NB4 (cell line): Measurements from ENCODE around the gene ARL8A.

Experiments used
- DNase-seq: peaks from one replicate; pipeline ENCODE4 v3.0.0; 2010; ENCODE audit warnings: low read depth
- H3K4me3 ChIP-seq: one replicate; pipeline ENCODE4 v1.5.1; 2011; ENCODE audit warnings: mild to moderate bottlenecking, low read depth, low read length, moderate library complexity
- MAX ChIP-seq: IDR thresholded peaks from 2 replicates; pipeline ENCODE4 v1.6.1; 2011; ENCODE audit warnings: low read depth, low read length
- MYC ChIP-seq: IDR thresholded peaks from 2 replicates; pipeline ENCODE4 v1.6.1; 2011; ENCODE audit warnings: low read depth, low read length
- POLR2A ChIP-seq: IDR thresholded peaks from 2 replicates; pipeline ENCODE4 v1.6.1; 2011; ENCODE audit warnings: mild to moderate bottlenecking; ENCODE audit not compliant: insufficient read length; ENCODE audit errors: extremely low read depth
- TF ChIP-seq, protein P1 (sequence below): IDR thresholded peaks from one replicate; pipeline ENCODE4 v1.5.1; 2012; ENCODE audit warnings: low read depth, low read length

Gene ARL8A

GRCh38 chr1:202189001-202189790 lies 44.7 kb upstream of the ARL8A start:
- H3K4me3 ChIP-seq: no peak overlapping the region
- peak; percentile 75 for DNase-seq
- TF ChIP-seq MAX: no peak
- no peak for TF ChIP-seq POLR2A
- TF ChIP-seq, protein P1, sequence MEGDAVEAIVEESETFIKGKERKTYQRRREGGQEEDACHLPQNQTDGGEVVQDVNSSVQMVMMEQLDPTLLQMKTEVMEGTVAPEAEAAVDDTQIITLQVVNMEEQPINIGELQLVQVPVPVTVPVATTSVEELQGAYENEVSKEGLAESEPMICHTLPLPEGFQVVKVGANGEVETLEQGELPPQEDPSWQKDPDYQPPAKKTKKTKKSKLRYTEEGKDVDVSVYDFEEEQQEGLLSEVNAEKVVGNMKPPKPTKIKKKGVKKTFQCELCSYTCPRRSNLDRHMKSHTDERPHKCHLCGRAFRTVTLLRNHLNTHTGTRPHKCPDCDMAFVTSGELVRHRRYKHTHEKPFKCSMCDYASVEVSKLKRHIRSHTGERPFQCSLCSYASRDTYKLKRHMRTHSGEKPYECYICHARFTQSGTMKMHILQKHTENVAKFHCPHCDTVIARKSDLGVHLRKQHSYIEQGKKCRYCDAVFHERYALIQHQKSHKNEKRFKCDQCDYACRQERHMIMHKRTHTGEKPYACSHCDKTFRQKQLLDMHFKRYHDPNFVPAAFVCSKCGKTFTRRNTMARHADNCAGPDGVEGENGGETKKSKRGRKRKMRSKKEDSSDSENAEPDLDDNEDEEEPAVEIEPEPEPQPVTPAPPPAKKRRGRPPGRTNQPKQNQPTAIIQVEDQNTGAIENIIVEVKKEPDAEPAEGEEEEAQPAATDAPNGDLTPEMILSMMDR: peak; percentile 66
- no peak for TF ChIP-seq MYC

DNA sequence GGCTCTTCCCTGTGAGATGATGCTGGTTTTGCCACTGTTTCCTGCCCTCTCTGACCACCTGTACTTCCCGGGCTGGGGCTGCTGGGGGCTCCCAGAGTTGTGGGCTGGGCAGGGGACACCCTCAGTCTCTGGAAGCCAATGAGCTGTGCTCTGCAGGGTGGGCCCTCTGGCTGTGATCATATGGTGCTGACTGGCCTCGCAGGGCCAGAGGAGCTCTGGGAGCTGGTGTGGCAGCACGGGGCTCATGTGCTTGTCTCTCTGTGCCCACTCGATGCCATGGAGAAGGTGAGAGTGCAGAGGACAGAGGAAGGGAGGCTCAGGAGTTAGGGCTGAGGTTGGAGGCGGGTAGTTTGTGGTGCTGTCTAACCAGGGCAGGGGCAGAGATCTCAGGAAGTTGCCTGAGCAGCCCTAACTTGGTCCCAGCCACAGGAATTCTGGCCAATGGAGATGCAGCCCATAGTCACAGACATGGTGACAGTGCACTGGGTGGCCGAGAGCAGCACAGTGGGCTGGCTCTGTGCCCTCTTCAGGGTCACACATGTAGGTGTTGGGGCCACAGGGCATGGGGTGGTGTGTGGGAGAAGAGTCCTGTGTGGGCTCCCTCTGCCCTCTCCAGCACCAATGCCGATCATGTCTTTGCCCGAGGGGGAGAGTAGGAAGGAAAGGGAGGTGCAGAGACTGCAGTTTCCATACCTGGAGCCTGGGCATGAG lies 43.3 kb upstream of the ARL8A start:
- no peak for DNase-seq
- TF ChIP-seq, protein P1: no peak
- no peak for TF ChIP-seq MAX
- TF ChIP-seq MYC: no peak
- no peak for TF ChIP-seq POLR2A
- H3K4me3 ChIP-seq: no peak overlapping the region

DNA sequence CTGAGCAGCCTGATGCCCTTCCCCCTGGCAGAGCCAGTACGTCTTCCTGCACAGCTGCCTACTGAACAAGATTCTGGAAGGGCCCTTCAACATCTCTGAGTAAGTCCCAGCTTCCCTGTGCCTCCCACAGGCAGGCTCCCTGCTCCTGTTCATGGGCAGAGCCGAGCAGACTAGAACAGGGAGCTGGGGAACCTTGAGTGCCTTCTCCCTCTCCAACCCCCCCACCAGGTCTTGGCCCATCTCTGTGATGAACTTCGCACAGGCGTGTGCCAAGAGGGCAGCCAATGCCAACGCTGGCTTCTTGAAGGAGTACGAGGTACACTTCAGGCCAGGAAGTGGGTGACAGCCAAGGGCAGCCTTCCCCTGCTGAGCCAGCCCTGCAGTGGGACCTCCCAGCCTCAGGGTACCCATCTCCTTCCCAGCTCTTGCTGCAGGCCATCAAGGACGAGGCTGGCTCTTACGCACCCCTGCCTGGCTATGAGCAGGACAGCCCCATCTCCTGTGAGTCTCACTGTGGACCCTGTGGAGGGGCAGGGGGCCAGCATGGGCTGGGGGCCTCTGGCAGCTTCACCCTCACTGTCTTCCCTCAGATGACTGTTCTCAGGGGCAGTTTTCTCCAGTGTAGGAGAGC lies 42.6 kb upstream of the ARL8A start:
- TF ChIP-seq POLR2A (no peak), MAX (no peak), MYC (no peak)
- TF ChIP-seq, protein P1: no peak
- H3K4me3 ChIP-seq: no peak overlapping the region
- no peak for DNase-seq

DNA sequence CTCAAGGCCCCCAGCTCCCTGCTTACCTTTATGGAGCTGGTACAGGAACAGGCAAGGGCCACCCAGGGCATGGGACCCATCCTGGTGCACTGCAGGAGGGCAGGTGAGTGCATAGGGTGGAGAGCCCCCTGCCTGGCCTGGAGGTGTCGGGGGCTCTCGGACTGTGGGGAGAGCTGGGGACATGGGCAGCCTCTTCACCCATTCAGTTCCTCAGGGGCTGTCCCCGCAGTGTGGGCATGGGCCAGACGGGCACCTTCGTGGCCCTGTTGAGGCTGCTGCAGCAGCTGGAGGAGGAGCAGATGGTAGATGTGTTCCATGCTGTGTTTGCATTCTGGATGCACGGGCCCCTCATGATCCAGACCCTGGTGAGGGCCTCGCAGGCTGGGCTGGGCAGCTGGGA lies 41.8 kb upstream of the ARL8A start:
- no peak for DNase-seq
- TF ChIP-seq POLR2A (no peak), MAX (no peak), MYC (no peak)
- TF ChIP-seq, protein P1: no peak
- no peak overlapping the region for H3K4me3 ChIP-seq

GRCh38 chr1:202184750-202185460 lies 40.4 kb upstream of the ARL8A start:
- TF ChIP-seq POLR2A: no peak
- peak; percentile 39; the same call in 1 of the 2 replicates for TF ChIP-seq MYC
- TF ChIP-seq, protein P1: peak; percentile 77
- peak; percentile 45; the same call in 1 of the 2 replicates for TF ChIP-seq MAX
- peak; percentile 84 for DNase-seq
- no peak overlapping the region for H3K4me3 ChIP-seq
